ENCODE measurements around the gene SFXN4. TPM values are rescaled to one million over a fixed set of nuclear protein-coding genes. Genes with fewer than 3 reads are reported as not detected.
"Not testable (repeated sequence)": the region's sequence is repeated elsewhere in the genome, so short reads cannot be mapped to it uniquely, and the experiment has no call there.

SFXN4 gene
- total RNA-seq, 1 donor from 2014 or later = 17.1 TPM

DNA sequence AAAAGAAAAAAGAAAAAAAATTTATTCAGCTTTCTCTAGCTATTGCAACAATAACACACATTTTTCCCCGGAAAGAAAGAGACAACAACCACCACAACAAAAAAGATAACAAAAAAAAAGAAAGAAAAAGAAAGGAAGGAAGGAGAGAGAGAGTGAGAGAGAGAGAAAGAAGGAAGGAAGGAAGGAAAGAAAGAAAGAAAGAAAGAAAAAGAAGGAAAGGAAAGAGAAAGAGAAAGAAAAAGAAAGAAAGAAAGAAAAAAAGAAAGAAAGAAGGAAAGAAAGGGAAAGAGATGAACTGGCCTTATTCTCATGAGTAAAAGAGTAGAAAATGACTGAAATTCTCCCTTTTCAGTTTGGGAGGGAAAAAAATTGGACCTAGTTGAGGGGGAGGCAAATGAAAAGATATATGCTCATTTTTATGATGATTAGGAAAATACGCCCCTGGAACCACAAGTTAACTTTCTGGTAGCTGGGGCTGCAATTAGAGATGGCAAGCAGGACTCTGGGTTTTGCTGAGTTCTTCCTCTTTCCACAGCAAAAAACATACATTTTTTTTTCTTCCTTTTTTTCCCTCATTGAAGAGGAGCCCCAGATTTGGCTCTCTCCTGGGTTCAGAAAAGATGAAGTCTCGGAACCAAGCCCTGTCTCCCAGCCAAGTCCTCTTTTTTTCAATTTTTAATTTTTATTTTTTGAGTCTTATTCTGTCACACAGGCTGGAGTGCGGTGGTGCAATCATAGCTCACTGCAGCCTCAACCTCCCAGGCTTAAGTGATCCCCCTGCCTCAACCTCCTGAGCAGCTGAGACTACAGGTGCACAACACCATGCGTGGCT is 25.7 kb upstream of the SFXN4 start:
- no peak for TF ChIP-seq CTCF (conservative IDR thresholded peaks at IDR 0.05; ENCODE audit: low read depth, low read length)
- DNase-seq (ENCODE audit: low read depth) = no peak
- no peak overlapping the region for H3K4me3 ChIP-seq (ENCODE audit: low read depth, low read length)

DNA sequence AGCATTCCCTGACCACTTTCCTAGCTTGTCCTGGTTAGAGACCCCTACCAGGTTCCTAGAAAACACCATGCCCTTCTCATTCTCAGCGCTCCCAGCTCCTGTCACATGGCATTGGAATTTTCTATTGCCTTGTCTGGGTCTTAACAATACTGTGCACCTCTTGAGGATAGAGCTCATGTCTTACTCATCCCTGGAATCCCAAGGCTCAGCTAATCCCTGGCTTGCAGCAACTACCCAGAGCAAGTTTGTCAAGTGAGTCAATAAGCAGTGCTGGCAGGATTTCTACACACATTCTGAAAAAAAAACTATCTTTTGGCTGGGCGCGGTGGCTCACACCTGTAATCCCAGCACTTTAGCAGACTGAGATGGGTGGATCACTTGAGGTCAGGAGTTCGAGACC is 24.8 kb upstream of the SFXN4 start:
- H3K4me3 ChIP-seq (ENCODE audit: low read depth, low read length) = no peak overlapping the region
- DNase-seq (ENCODE audit: low read depth) = peak; percentile 85

GRCh38 chr10:119189811-119190282 is 24.3 kb upstream of the SFXN4 start:
- DNase-seq (ENCODE audit: low read depth) = no peak
- no peak overlapping the region for H3K4me3 ChIP-seq (ENCODE audit: low read depth, low read length)
- no peak for TF ChIP-seq CTCF (conservative IDR thresholded peaks at IDR 0.05; ENCODE audit: low read depth, low read length)

More for the DNA sequence above, 24.8 kb upstream of the SFXN4 start:
- no peak for TF ChIP-seq CTCF (conservative IDR thresholded peaks at IDR 0.05; ENCODE audit: low read depth, low read length)

DNA sequence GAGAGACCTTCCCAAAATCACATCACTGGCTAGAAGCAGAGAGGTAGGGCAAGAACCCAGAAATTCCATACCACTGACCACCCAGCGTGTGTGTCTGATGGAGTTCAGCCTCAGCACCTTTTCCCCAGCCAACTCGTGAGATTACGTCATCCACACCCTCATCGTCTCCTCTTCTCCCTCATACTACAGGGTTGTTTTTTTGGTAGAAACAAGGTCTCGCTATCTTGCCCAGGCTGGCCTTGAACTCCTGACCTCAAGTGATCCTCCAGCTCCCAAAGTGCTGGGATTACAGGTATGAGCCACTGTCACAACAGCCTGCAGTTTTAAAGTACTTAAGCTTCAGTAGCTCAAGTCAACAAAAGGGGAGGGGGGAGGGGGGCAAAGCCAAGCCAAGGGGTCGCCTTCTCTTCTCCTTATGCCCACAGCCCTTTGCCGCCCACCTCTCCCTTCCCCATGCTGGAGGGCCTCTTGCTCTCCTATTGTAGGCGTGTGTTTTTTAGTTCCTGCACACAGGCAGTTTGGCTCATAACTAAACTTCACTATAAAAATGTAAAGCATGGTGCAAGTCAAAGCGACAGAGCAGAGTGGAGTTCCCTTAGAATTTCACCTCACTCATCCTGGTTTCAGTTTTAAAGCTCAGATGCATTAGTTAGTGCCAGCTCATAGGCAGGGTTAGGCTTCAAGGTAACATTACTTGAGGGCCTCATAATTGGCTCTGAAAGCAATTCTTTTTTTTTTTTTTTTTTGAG is 18.3 kb upstream of the SFXN4 start:
- DNase-seq (ENCODE audit: low read depth) = no peak
- no peak overlapping the region for H3K4me3 ChIP-seq (ENCODE audit: low read depth, low read length)
- no peak for TF ChIP-seq CTCF (conservative IDR thresholded peaks at IDR 0.05; ENCODE audit: low read depth, low read length)

DNA sequence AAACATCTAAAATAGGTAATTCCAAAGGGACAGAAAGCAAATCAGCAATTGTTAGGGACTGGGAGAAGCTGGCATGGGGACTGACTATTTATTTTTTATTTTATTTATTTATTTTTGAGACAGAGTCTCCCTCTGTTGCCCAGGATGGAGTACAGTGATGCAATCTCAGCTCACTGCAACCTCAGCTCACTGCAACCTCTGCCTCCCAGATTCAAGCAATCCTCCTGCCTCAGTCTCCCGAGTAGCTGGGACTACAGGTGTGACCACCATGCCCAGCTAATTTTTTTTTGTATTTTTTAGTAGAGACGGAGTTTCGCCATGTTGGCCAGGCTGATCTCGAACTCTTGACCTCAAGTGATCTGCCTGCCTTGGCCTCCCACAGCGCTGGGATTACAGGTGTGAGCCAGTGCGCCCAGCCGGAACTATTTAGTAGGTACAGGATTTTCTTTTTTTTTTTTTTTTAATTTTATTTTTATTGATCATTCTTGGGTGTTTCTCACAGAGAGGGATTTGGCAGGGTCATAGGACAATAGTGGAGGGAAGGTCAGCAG is 15.4 kb upstream of the SFXN4 start:
- not testable (repeated sequence) for H3K4me3 ChIP-seq (ENCODE audit: low read depth, low read length); DNase-seq (ENCODE audit: low read depth)

- no peak for TF ChIP-seq CTCF (conservative IDR thresholded peaks at IDR 0.05; ENCODE audit: low read depth, low read length)
Observed at GRCh38 chr10:119178372-119179119, 13.0 kb upstream of the SFXN4 start, which contains the start of gene PRDX3. TSS of gene PRDX3 (minus strand) at chr10:119178812. CDS start at chr10:119178790, 22 bp downstream.

More at GRCh38 chr10:119178372-119179119, 13.0 kb upstream of the SFXN4 start, which contains the start of gene PRDX3:
- H3K4me3 ChIP-seq (ENCODE audit: low read depth, low read length) = peak within 1 kb of the TSS; percentile 86
- DNase-seq (ENCODE audit: low read depth) = no peak
